GM23338 (cell line): ENCODE results near the gene CASTOR1. TPM values are rescaled to one million over a fixed set of nuclear protein-coding genes. Genes with fewer than 3 reads are reported as not detected.

Experiments
- EZH2 ChIP-seq: fragments of 200-600 bp; sonication (generic); IDR thresholded peaks from one replicate; pipeline ENCODE4 v1.8.0; 2017; ENCODE audit warnings: antibody characterized with exemption, mild to moderate bottlenecking, low read depth; ENCODE audit not compliant: unreplicated experiment
- EZH2phosphoT487 ChIP-seq: fragments of 200-600 bp; sonication (generic); IDR thresholded peaks from one replicate; pipeline ENCODE4 v1.8.1; 2018; ENCODE audit warnings: antibody characterized with exemption; ENCODE audit not compliant: unreplicated experiment
- JUNB ChIP-seq: IDR thresholded peaks from one replicate; pipeline ENCODE4 v1.6.1; 2016; ENCODE audit warnings: antibody characterized with exemption; ENCODE audit not compliant: unreplicated experiment
- NANOG ChIP-seq: IDR thresholded peaks from 2 replicates; pipeline ENCODE4 v1.6.1; 2016; ENCODE audit warnings: antibody characterized with exemption, borderline replicate concordance
- polyA plus RNA-seq: library from polyadenylated mRNA; unstranded; fragments of >200 nt; fragmentation: Nextera tagmentation; extraction: Ambion mirVana; gene quantifications from 2 replicates; pipeline ENCODE4 v1.2.1, GENCODE V29; 2016
- total RNA-seq: library from RNA; depleted of rRNA; stranded (reverse); fragments of >200 nt; shearing (Covaris generic); gene quantifications from 2 replicates; pipeline ENCODE4 v1.2.3, GENCODE V29; 2014
- TF ChIP-seq, protein P1 (sequence below): fragments of 250-450 bp; sonication (Bioruptor Pico); IDR thresholded peaks from 2 replicates; pipeline ENCODE4 v1.5.0; 2020; ENCODE audit warnings: mild to moderate bottlenecking, moderate library complexity
- TF ChIP-seq, protein P2 (sequence below): IDR thresholded peaks from 2 replicates; pipeline ENCODE4 v1.6.1; 2016; ENCODE audit warnings: antibody characterized with exemption
- TF ChIP-seq, protein P3 (sequence below), 2 experiments: fragments of 200-600 bp in 1 of 2; sonication (generic) in 1 of 2; conservative IDR thresholded peaks; 2 replicates each; pipeline versions ENCODE4 v1.5.1 to v1.6.1; 2016 to 2017; ENCODE audit warnings: antibody characterized with exemption in 2 of 2, low read depth in 2 of 2, mild to moderate bottlenecking in 2 of 2, moderate library complexity in 1 of 2

Gene CASTOR1
- total and polyA plus RNA-seq, 2 experiments from 2014 or later = 11.3 to 23.2 TPM

DNA sequence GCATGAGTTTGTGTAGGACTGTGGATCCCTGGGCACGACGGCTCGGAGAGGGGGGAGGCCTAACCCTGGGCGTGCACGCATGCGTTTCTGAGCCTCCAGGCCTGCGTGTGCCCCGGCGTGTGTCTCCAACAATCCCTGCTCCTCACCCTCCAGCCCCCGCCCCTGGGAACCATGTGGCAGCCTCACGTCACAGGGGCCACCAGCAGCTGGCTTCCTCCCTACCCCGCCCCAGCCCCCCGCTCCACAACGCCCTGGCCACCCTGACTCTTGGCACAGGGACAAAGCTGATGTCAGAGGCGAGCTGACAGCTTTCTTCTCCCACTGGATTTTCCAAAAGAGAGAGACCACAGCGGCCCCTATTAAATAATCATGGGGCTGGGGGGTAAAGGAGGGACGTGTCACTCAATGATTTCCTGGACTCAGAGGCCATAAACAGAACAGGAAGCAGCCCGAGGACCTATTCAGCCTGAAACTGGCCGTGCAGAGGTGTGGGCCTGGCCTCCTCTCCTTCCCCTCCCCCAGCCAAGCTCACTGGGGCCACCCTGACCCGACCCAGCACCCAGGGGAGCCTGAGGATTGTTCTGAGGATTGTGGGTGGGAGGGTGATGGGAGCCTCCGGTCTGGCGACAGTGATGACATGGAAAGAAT lies 36.0 kb downstream of the CASTOR1 start (continued):
- TF ChIP-seq, protein P1, sequence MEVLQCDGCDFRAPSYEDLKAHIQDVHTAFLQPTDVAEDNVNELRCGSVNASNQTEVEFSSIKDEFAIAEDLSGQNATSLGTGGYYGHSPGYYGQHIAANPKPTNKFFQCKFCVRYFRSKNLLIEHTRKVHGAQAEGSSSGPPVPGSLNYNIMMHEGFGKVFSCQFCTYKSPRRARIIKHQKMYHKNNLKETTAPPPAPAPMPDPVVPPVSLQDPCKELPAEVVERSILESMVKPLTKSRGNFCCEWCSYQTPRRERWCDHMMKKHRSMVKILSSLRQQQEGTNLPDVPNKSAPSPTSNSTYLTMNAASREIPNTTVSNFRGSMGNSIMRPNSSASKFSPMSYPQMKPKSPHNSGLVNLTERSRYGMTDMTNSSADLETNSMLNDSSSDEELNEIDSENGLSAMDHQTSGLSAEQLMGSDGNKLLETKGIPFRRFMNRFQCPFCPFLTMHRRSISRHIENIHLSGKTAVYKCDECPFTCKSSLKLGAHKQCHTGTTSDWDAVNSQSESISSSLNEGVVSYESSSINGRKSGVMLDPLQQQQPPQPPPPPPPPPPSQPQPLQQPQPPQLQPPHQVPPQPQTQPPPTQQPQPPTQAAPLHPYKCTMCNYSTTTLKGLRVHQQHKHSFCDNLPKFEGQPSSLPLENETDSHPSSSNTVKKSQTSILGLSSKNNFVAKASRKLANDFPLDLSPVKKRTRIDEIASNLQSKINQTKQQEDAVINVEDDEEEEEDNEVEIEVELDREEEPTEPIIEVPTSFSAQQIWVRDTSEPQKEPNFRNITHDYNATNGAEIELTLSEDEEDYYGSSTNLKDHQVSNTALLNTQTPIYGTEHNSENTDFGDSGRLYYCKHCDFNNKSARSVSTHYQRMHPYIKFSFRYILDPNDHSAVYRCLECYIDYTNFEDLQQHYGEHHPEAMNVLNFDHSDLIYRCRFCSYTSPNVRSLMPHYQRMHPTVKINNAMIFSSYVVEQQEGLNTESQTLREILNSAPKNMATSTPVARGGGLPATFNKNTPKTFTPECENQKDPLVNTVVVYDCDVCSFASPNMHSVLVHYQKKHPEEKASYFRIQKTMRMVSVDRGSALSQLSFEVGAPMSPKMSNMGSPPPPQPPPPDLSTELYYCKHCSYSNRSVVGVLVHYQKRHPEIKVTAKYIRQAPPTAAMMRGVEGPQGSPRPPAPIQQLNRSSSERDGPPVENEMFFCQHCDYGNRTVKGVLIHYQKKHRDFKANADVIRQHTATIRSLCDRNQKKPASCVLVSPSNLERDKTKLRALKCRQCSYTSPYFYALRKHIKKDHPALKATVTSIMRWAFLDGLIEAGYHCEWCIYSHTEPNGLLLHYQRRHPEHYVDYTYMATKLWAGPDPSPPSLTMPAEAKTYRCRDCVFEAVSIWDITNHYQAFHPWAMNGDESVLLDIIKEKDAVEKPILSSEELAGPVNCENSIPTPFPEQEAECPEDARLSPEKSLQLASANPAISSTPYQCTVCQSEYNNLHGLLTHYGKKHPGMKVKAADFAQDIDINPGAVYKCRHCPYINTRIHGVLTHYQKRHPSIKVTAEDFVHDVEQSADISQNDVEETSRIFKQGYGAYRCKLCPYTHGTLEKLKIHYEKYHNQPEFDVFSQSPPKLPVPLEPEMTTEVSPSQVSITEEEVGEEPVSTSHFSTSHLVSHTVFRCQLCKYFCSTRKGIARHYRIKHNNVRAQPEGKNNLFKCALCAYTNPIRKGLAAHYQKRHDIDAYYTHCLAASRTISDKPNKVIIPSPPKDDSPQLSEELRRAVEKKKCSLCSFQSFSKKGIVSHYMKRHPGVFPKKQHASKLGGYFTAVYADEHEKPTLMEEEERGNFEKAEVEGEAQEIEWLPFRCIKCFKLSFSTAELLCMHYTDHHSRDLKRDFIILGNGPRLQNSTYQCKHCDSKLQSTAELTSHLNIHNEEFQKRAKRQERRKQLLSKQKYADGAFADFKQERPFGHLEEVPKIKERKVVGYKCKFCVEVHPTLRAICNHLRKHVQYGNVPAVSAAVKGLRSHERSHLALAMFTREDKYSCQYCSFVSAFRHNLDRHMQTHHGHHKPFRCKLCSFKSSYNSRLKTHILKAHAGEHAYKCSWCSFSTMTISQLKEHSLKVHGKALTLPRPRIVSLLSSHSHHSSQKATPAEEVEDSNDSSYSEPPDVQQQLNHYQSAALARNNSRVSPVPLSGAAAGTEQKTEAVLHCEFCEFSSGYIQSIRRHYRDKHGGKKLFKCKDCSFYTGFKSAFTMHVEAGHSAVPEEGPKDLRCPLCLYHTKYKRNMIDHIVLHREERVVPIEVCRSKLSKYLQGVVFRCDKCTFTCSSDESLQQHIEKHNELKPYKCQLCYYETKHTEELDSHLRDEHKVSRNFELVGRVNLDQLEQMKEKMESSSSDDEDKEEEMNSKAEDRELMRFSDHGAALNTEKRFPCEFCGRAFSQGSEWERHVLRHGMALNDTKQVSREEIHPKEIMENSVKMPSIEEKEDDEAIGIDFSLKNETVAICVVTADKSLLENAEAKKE = no peak
- TF ChIP-seq EZH2phosphoT487 (no peak), JUNB (no peak), NANOG (no peak), EZH2 (no peak)
- TF ChIP-seq, protein P2, sequence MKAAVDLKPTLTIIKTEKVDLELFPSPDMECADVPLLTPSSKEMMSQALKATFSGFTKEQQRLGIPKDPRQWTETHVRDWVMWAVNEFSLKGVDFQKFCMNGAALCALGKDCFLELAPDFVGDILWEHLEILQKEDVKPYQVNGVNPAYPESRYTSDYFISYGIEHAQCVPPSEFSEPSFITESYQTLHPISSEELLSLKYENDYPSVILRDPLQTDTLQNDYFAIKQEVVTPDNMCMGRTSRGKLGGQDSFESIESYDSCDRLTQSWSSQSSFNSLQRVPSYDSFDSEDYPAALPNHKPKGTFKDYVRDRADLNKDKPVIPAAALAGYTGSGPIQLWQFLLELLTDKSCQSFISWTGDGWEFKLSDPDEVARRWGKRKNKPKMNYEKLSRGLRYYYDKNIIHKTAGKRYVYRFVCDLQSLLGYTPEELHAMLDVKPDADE = no peak
- TF ChIP-seq, protein P3, sequence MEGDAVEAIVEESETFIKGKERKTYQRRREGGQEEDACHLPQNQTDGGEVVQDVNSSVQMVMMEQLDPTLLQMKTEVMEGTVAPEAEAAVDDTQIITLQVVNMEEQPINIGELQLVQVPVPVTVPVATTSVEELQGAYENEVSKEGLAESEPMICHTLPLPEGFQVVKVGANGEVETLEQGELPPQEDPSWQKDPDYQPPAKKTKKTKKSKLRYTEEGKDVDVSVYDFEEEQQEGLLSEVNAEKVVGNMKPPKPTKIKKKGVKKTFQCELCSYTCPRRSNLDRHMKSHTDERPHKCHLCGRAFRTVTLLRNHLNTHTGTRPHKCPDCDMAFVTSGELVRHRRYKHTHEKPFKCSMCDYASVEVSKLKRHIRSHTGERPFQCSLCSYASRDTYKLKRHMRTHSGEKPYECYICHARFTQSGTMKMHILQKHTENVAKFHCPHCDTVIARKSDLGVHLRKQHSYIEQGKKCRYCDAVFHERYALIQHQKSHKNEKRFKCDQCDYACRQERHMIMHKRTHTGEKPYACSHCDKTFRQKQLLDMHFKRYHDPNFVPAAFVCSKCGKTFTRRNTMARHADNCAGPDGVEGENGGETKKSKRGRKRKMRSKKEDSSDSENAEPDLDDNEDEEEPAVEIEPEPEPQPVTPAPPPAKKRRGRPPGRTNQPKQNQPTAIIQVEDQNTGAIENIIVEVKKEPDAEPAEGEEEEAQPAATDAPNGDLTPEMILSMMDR (conservative IDR thresholded peaks at IDR 0.05; ENCODE audit: low read depth in 2 of 2) = no peak
